HL-60 (cell line): ENCODE data around the gene CEP128.

Experiments used
- DNase-seq, 2 experiments: peaks; one replicate each; pipeline ENCODE4 v3.0.0-alpha.2; 2010 to 2020; ENCODE audit warnings: low read depth in 1 of 2, low spot score in 1 of 2
- H3K27ac ChIP-seq: fragments of 250-450 bp; sonication (Bioruptor Pico); replicated peaks from 2 replicates; pipeline ENCODE4 v1.5.1; 2020; ENCODE audit warnings: mild to moderate bottlenecking, moderate library complexity
- H3K27me3 ChIP-seq: fragments of 250-450 bp; sonication (Bioruptor Pico); 2 replicates; pipeline ENCODE4 v1.5.1; 2021; ENCODE audit warnings: mild to moderate bottlenecking, moderate library complexity; ENCODE audit not compliant: insufficient read depth, poor library complexity, severe bottlenecking
- H3K4me3 ChIP-seq: replicated peaks from 2 replicates; pipeline ENCODE4 v1.5.1; 2011; ENCODE audit warnings: mild to moderate bottlenecking, control low read depth, low read length; ENCODE audit not compliant: insufficient read depth
- GABPA ChIP-seq: IDR thresholded peaks from 2 replicates; pipeline ENCODE4 v1.6.1; 2012; ENCODE audit warnings: low read depth
- POLR2AphosphoS5 ChIP-seq: IDR thresholded peaks from 2 replicates; pipeline ENCODE4 v1.6.1; 2012; ENCODE audit warnings: low read depth
- SPI1 ChIP-seq: IDR thresholded peaks from 2 replicates; pipeline ENCODE4 v1.6.1; 2012; ENCODE audit warnings: low read depth, mild to moderate bottlenecking, borderline replicate concordance
- TF ChIP-seq, protein P1 (sequence below): IDR thresholded peaks from one replicate; pipeline ENCODE4 v1.5.1; 2011; ENCODE audit warnings: low read length, control low read depth, inconsistent platforms; ENCODE audit not compliant: insufficient read depth
- TF ChIP-seq, protein P2 (sequence below): IDR thresholded peaks from 2 replicates; pipeline ENCODE4 v1.6.1; 2012; ENCODE audit warnings: low read depth; ENCODE audit not compliant: insufficient replicate concordance

The CEP128 gene

DNA sequence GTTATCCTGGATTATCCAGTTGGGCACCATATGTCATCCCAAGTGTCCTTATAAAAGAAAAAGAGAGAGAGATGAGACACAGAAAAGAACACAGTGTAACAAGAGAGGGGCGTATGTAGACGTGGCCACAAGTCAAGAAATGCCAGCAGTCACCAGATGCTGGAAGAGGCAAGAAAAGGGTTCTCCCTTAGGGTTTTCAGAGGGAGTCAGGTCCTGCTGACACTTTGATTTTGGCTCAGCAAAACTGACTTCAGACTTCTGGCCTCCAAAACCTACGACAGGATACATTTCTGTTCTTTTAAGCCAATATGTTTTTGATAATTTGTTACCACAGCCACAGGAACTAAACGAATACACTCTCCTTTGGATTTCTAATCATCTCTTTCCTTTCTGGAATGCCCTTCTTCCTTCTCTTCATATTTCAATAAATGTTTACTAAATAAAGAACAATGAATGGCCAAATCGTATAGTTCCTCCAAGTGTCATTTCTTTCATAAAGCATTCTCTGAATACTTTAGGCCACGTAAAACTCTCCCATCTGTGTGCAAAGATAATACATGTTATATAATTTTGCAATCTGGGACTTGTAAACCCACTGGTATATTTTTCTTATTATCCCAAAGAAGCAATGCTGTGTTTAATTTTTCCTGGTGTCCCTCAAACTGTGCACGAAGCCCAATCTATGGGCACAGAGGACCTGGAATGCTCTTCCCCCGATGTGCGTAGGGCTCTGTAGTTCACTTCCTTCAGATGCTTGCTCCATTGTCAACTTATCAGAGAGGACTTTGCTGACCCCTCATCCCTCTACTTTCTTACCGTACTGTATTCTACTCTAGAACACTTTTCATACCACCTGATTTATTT is 303.6 kb downstream of the CEP128 start:
- Histone ChIP-seq H3K27ac (no peak overlapping the region), H3K4me3 (no peak overlapping the region), H3K27me3 (no peaks in the 10 kb centered on the region)
- TF ChIP-seq GABPA (no peak), POLR2AphosphoS5 (no peak), SPI1 (no peak)
- TF ChIP-seq, protein P1, sequence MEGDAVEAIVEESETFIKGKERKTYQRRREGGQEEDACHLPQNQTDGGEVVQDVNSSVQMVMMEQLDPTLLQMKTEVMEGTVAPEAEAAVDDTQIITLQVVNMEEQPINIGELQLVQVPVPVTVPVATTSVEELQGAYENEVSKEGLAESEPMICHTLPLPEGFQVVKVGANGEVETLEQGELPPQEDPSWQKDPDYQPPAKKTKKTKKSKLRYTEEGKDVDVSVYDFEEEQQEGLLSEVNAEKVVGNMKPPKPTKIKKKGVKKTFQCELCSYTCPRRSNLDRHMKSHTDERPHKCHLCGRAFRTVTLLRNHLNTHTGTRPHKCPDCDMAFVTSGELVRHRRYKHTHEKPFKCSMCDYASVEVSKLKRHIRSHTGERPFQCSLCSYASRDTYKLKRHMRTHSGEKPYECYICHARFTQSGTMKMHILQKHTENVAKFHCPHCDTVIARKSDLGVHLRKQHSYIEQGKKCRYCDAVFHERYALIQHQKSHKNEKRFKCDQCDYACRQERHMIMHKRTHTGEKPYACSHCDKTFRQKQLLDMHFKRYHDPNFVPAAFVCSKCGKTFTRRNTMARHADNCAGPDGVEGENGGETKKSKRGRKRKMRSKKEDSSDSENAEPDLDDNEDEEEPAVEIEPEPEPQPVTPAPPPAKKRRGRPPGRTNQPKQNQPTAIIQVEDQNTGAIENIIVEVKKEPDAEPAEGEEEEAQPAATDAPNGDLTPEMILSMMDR = no peak
- TF ChIP-seq, protein P2, sequence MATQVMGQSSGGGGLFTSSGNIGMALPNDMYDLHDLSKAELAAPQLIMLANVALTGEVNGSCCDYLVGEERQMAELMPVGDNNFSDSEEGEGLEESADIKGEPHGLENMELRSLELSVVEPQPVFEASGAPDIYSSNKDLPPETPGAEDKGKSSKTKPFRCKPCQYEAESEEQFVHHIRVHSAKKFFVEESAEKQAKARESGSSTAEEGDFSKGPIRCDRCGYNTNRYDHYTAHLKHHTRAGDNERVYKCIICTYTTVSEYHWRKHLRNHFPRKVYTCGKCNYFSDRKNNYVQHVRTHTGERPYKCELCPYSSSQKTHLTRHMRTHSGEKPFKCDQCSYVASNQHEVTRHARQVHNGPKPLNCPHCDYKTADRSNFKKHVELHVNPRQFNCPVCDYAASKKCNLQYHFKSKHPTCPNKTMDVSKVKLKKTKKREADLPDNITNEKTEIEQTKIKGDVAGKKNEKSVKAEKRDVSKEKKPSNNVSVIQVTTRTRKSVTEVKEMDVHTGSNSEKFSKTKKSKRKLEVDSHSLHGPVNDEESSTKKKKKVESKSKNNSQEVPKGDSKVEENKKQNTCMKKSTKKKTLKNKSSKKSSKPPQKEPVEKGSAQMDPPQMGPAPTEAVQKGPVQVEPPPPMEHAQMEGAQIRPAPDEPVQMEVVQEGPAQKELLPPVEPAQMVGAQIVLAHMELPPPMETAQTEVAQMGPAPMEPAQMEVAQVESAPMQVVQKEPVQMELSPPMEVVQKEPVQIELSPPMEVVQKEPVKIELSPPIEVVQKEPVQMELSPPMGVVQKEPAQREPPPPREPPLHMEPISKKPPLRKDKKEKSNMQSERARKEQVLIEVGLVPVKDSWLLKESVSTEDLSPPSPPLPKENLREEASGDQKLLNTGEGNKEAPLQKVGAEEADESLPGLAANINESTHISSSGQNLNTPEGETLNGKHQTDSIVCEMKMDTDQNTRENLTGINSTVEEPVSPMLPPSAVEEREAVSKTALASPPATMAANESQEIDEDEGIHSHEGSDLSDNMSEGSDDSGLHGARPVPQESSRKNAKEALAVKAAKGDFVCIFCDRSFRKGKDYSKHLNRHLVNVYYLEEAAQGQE = no peak
- DNase-seq = no peak

GRCh38 chr14:80636071-80636470 is 305.5 kb downstream of the CEP128 start:
- Histone ChIP-seq H3K27ac (no peak overlapping the region), H3K27me3 (no peaks in the 10 kb centered on the region), H3K4me3 (no peak overlapping the region)
- no peak for DNase-seq
- TF ChIP-seq GABPA (no peak), SPI1 (no peak), POLR2AphosphoS5 (no peak)
- TF ChIP-seq, protein P1 = no peak
- TF ChIP-seq, protein P2 = no peak

DNA sequence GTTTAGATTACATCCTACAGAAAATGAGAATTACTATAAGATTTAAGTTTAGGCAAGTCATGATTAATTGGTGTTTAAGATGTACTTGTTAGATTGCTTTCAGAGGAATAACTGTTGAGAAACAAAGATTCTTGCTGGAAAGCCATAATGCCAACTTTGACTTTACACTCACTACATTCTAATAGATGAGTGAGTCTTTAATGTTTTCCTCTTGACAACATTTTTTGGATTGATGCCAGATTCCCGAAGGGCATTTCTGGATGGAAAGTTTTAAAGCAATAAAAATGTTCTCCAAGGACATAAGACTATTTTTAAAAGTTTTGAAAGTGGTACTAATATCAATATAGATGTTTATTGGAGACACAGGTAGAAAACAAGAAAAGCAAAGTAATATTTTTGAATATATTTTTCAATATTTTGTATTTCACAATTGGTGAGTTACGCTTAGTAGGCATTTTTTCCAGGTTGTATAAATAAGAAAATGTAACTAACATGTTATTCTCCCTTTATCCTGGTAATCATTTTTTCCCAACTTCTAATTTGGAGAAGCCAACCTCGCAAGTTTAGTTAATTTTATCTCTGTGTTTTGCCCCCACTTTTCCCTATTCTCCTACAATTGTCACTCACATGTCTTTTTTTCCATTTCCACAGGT is 307.3 kb downstream of the CEP128 start:
- H3K4me3 ChIP-seq = no peak overlapping the region
- H3K27ac ChIP-seq = no peak overlapping the region
- TF ChIP-seq, protein P1 = no peak
- TF ChIP-seq GABPA (no peak), SPI1 (no peak), POLR2AphosphoS5 (no peak)
- TF ChIP-seq, protein P2 = no peak
- H3K27me3 ChIP-seq = no peaks in the 10 kb centered on the region
- no peak for DNase-seq
